Activated T-cell treated with anti-CD3 and anti-CD28 coated beads for 24 hours (primary cell): Measurements from ENCODE around the gene OR9A2.

Source experiments
- DNase-seq: peaks from one replicate; pipeline ENCODE4 v3.0.0-alpha.2; 2020; ENCODE audit warnings: low read depth

The OR9A2 gene

GRCh38 chr7:143027032-143027431 is at the start of gene OR9A2:
OR9A2 (minus strand) TSS chr7:143027132; CDS start chr7:143027132, 0 bp downstream.
- DNase-seq = no peak

- no peak for DNase-seq
Measured at GRCh38 chr7:143074141-143074540, 47.2 kb upstream of the OR9A2 start.

GRCh38 chr7:143073556-143073955 is 46.6 kb upstream of the OR9A2 start:
- DNase-seq = no peak

- no peak for DNase-seq
Measured at GRCh38 chr7:143069912-143070500, 43.1 kb upstream of the OR9A2 start.

- no peak for DNase-seq
Measured at GRCh38 chr7:143068446-143068845, 41.5 kb upstream of the OR9A2 start.

- no peak for DNase-seq
Measured at GRCh38 chr7:143063741-143064140, 36.8 kb upstream of the OR9A2 start.

GRCh38 chr7:143055754-143056153 is 28.8 kb upstream of the OR9A2 start:
- DNase-seq = no peak

GRCh38 chr7:143054621-143055020 is 27.7 kb upstream of the OR9A2 start:
- no peak for DNase-seq

- DNase-seq = no peak
Measured at GRCh38 chr7:143052041-143052440, 25.1 kb upstream of the OR9A2 start, which contains the start of gene OR6V1. OR6V1 (plus strand) TSS chr7:143052341; CDS start chr7:143052341, 0 bp downstream.

- no peak for DNase-seq
Measured at GRCh38 chr7:143050931-143051330, 24.0 kb upstream of the OR9A2 start.

GRCh38 chr7:143049362-143049761 is 22.4 kb upstream of the OR9A2 start:
- no peak for DNase-seq

GRCh38 chr7:143048827-143049226 is 21.9 kb upstream of the OR9A2 start:
- DNase-seq = no peak

- no peak for DNase-seq
Measured at GRCh38 chr7:143047326-143047725, 20.4 kb upstream of the OR9A2 start.

- no peak for DNase-seq
Measured at GRCh38 chr7:143046426-143046851, 19.5 kb upstream of the OR9A2 start.

GRCh38 chr7:143043391-143043790 is 16.5 kb upstream of the OR9A2 start:
- DNase-seq = no peak

GRCh38 chr7:143042790-143043271 is 15.9 kb upstream of the OR9A2 start:
- no peak for DNase-seq

GRCh38 chr7:143042159-143042789 is 15.3 kb upstream of the OR9A2 start:
- DNase-seq = no peak

GRCh38 chr7:143041346-143041745 is 14.4 kb upstream of the OR9A2 start:
- no peak for DNase-seq

GRCh38 chr7:143040209-143040715 is 13.3 kb upstream of the OR9A2 start:
- no peak for DNase-seq

- no peak for DNase-seq
Measured at GRCh38 chr7:143038635-143039034, 11.7 kb upstream of the OR9A2 start.

- no peak for DNase-seq
Measured at GRCh38 chr7:143027683-143028082, 751 bp upstream of the OR9A2 start.

- no peak for DNase-seq
Measured at GRCh38 chr7:143025371-143025770, 1.6 kb downstream of the OR9A2 start.

GRCh38 chr7:143023047-143023446 is 3.9 kb downstream of the OR9A2 start:
- no peak for DNase-seq

- no peak for DNase-seq
Measured at GRCh38 chr7:143018931-143019330, 8.0 kb downstream of the OR9A2 start.
